CD4-positive, alpha-beta memory T cell (primary cell): ENCODE data around the gene GLB1L2. TPM values are rescaled to one million over a fixed set of nuclear protein-coding genes. Genes with fewer than 3 reads are reported as not detected.

Experiments used
- CTCF ChIA-PET: fragments of 350-600 bp; sonication (Branson Sonifier 250); formaldehyde crosslinking; loops from one replicate; lab custom pipeline; 2021; ENCODE audit warnings: inconsistent platforms; ENCODE audit not compliant: partially characterized antibody; lab: Charles Lee
- POLR2A ChIA-PET: fragments of 350-600 bp; sonication (Branson Sonifier 250); formaldehyde crosslinking; loops from one replicate; lab custom pipeline; 2021; ENCODE audit not compliant: partially characterized antibody; lab: Charles Lee
- DNase-seq, 5 donors: peaks; one replicate each; pipeline versions ENCODE4 v3.0.0 to v3.0.0-alpha.2; 2020 to 2022; ENCODE audit warnings: mixed read lengths in 1 of 5
- H3K27ac ChIP-seq: one replicate; pipeline ENCODE4 v1.7.0; 2013; ENCODE audit warnings: low read depth, low read length
- H3K27me3 ChIP-seq: 2 replicates; pipeline ENCODE4 v1.7.0; 2013; ENCODE audit warnings: mild to moderate bottlenecking, low read length, moderate library complexity; ENCODE audit not compliant: insufficient read depth
- H3K36me3 ChIP-seq: 2 replicates; pipeline ENCODE4 v1.7.0; 2013; ENCODE audit warnings: mild to moderate bottlenecking, low read length, moderate library complexity; ENCODE audit not compliant: insufficient read depth
- H3K4me1 ChIP-seq: 2 replicates; pipeline ENCODE4 v1.7.0; 2013; ENCODE audit warnings: mild to moderate bottlenecking, low read length, moderate library complexity; ENCODE audit not compliant: insufficient read depth
- H3K4me3 ChIP-seq, 2 donors: one replicate each; pipeline ENCODE4 v1.7.0; 2013; ENCODE audit warnings: low read length in 2 of 2, mild to moderate bottlenecking in 1 of 2
- H3K9me3 ChIP-seq, 2 donors: one replicate each; pipeline ENCODE4 v1.7.0; 2013; ENCODE audit warnings: low read length in 2 of 2, control low read depth in 1 of 2; ENCODE audit not compliant: control insufficient read depth in 1 of 2
- H3K27ac Mint-ChIP-seq, 7 donors: one replicate each; pipeline ENCODE4 v1.8.0; 2020 to 2021; ENCODE audit warnings: mixed read lengths in 7 of 7, mild to moderate bottlenecking in 6 of 7, inconsistent platforms in 3 of 7, moderate library complexity in 3 of 7
- H3K27me3 Mint-ChIP-seq, 2 donors: one replicate each; pipeline ENCODE4 v1.8.0; 2020 to 2021; ENCODE audit warnings: mixed read lengths in 2 of 2
- H3K36me3 Mint-ChIP-seq, 2 donors: one replicate each; pipeline ENCODE4 v1.8.0; 2020 to 2021; ENCODE audit warnings: mixed read lengths in 2 of 2, inconsistent platforms in 1 of 2, mild to moderate bottlenecking in 1 of 2
- H3K4me1 Mint-ChIP-seq, 4 donors: one replicate each; pipeline ENCODE4 v1.8.0; 2020 to 2021; ENCODE audit warnings: mixed read lengths in 4 of 4, mild to moderate bottlenecking in 1 of 4
- H3K4me3 Mint-ChIP-seq, 8 donors: one replicate each; pipeline ENCODE4 v1.8.0; 2020 to 2021; ENCODE audit warnings: mixed read lengths in 8 of 8, mild to moderate bottlenecking in 7 of 8, moderate library complexity in 6 of 8, inconsistent platforms in 3 of 8
- H3K9me3 Mint-ChIP-seq, 8 donors: one replicate each; pipeline ENCODE4 v1.8.0; 2020 to 2021; ENCODE audit warnings: mixed read lengths in 8 of 8, mild to moderate bottlenecking in 5 of 8, inconsistent platforms in 3 of 8, moderate library complexity in 1 of 8
- intact Hi-C: fragments of 100-400 bp; cut with micrococcal nuclease; formaldehyde crosslinking; loops from one replicate; pipeline ENCODE4 v1.15.1; 2023
- polyA plus RNA-seq, 2 donors: library from polyadenylated mRNA; unstranded; fragments of 300-500 nt; fragmentation: Illumina TruSeq; gene quantifications; one replicate each; pipeline ENCODE4 v1.2.3, GENCODE V29; 2021
- total RNA-seq, 2 experiments: library from RNA; stranded (reverse); gene quantifications; one replicate each; pipeline ENCODE4 v1.2.3, GENCODE V29; 2021

GLB1L2 gene
- total and polyA plus RNA-seq, 4 experiments from 2014 or later, result 0.43 to 1.5 (median 0.99) TPM

DNA sequence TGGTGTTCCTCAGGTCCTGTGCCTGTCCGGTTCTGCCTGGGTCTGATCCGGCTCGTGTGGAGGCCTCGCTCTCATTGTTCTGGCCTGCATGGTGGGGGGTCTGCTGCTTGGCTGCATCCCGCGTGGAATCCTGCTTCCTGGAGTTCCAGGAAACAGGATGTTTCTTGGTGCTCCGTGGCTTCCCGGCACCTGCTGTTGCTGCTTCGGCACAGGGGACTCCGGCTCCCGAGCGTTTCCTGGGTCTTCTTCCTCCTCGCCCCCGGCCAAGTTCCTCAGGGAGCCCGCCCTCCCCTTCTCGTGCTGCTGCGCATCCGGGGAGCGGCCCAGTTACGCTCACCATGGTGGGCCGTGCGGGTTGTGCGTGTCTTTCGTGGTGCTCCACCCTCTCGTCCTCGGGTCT lies 29.9 kb downstream of the GLB1L2 start:
- intact Hi-C loops, result no loop called here
- peak overlapping the region in 1 of 7 donors; percentile 33 for H3K27ac Mint-ChIP-seq
- H3K4me1 Mint-ChIP-seq, result peaks cover 10 to 24% (median 13%) of the 10 kb centered on the region in 4 donors
- no peaks in the 10 kb centered on the region for H3K9me3 Mint-ChIP-seq
- ChIA-PET POLR2A (no interaction called here), CTCF (no interaction called here)
- Histone ChIP-seq H3K4me3 (no peak overlapping the region), H3K9me3 (no peaks in the 10 kb centered on the region), H3K4me1 (peaks cover 7% of the 10 kb centered on the region), H3K36me3 (no peaks in the 10 kb centered on the region), H3K27me3 (no peaks in the 10 kb centered on the region), H3K27ac (no peak overlapping the region)
- peak overlapping the region in 4 of 8 donors; percentile 3 to 72 (median 30) for H3K4me3 Mint-ChIP-seq
- H3K36me3 Mint-ChIP-seq, result no peaks in the 10 kb centered on the region
- no peaks in the 10 kb centered on the region for H3K27me3 Mint-ChIP-seq
- DNase-seq, result no peak

DNA sequence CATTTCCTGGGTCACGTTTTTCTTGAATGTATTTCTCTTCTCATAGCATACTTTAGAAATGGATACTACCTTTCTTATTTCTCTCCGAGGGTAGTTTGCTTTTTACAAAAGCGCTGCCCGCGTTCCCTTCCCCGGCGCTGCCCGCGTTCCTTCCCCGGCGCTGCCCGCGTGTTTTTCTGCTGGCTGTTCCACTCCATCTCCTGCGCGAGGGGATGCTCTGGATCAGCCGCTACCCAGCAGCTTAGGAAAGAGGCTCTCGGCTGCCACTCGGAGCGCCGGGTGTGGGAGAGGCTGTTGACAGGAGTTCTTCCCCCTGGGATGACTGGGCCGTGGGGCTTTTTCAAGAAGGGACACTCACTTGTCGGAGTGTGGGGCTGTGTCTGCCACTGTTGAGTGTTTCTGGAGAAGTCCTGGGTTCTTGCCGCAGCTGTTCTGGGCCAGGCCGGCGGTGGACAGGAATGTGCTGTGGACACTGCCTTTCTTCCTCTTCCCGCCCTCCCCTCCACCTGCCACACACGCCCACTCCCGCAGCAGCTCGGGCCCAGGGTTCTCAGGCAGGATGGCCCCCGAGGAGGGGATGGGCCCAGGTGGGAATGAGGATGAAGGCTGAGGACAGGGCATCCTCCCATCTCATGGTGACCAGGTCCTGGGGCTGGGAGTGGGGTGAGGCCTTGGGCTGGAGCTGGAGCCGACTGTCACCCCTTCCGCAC lies 30.6 kb downstream of the GLB1L2 start:
- H3K36me3 Mint-ChIP-seq, result no peaks in the 10 kb centered on the region
- CTCF ChIA-PET, result no interaction called here
- no peaks in the 10 kb centered on the region for H3K9me3 Mint-ChIP-seq
- no peak for DNase-seq
- H3K4me1 Mint-ChIP-seq, result peaks cover 10 to 24% (median 13%) of the 10 kb centered on the region in 4 donors
- H3K27me3 ChIP-seq, result no peaks in the 10 kb centered on the region
- H3K27ac ChIP-seq, result no peak overlapping the region
- peak overlapping the region in 3 of 8 donors; percentile 3 to 72 (median 26) for H3K4me3 Mint-ChIP-seq
- H3K4me1 ChIP-seq, result peaks cover 7% of the 10 kb centered on the region
- H3K9me3 ChIP-seq, result no peaks in the 10 kb centered on the region
- H3K4me3 ChIP-seq, result no peak overlapping the region
- POLR2A ChIA-PET, result no interaction called here
- intact Hi-C loops, result no loop called here
- H3K27ac Mint-ChIP-seq, result peak overlapping the region in 1 of 7 donors; percentile 9
- no peaks in the 10 kb centered on the region for H3K36me3 ChIP-seq
- no peaks in the 10 kb centered on the region for H3K27me3 Mint-ChIP-seq

GRCh38 chr11:134363161-134363560 lies 31.4 kb downstream of the GLB1L2 start:
- H3K4me1 Mint-ChIP-seq, result peaks cover 10 to 24% (median 13%) of the 10 kb centered on the region in 4 donors

DNA sequence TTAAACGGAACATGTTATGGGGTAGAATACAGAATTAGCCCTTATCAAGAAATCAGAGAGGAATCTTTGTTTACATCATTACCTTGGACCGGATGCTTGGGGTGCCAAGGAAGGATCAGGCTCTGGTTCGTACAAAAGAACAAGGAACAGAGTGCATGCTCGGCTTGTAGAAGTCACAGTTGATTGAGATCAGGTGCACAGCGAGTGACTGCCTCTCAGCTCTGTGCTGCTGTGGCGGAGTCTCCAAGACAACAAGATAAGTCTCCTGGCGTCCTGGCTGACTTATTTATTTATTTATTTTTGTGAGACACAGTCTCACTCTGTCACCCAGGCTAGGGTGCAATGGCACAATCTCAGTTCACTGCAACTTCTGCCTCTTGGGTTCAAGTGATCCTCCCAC lies 31.8 kb downstream of the GLB1L2 start:
- Mint-ChIP-seq H3K27ac (no peak overlapping the region), H3K27me3 (no peaks in the 10 kb centered on the region), H3K9me3 (no peaks in the 10 kb centered on the region), H3K36me3 (no peaks in the 10 kb centered on the region), H3K4me3 (no peak overlapping the region), H3K4me1 (peaks cover 10 to 24% (median 13%) of the 10 kb centered on the region in 4 donors)
- Histone ChIP-seq H3K4me1 (peaks cover 7% of the 10 kb centered on the region), H3K9me3 (no peaks in the 10 kb centered on the region), H3K36me3 (no peaks in the 10 kb centered on the region), H3K27me3 (no peaks in the 10 kb centered on the region), H3K4me3 (no peak overlapping the region), H3K27ac (no peak overlapping the region)
- ChIA-PET POLR2A (no interaction called here), CTCF (no interaction called here)
- DNase-seq, result no peak
- intact Hi-C loops, result no loop called here

More at GRCh38 chr11:134363161-134363560, 31.4 kb downstream of the GLB1L2 start:
- Mint-ChIP-seq H3K36me3 (no peaks in the 10 kb centered on the region), H3K27me3 (no peaks in the 10 kb centered on the region), H3K4me3 (no peak overlapping the region), H3K27ac (no peak overlapping the region), H3K9me3 (no peaks in the 10 kb centered on the region)
- POLR2A ChIA-PET, result no interaction called here
- no peaks in the 10 kb centered on the region for H3K27me3 ChIP-seq
- no peak for DNase-seq
- no peaks in the 10 kb centered on the region for H3K9me3 ChIP-seq
- CTCF ChIA-PET, result no interaction called here
- peaks cover 7% of the 10 kb centered on the region for H3K4me1 ChIP-seq
- no peak overlapping the region for H3K4me3 ChIP-seq
- intact Hi-C loops, result no loop called here
- H3K36me3 ChIP-seq, result no peaks in the 10 kb centered on the region
- no peak overlapping the region for H3K27ac ChIP-seq

GRCh38 chr11:134364261-134364660 lies 32.5 kb downstream of the GLB1L2 start:
- Histone ChIP-seq H3K36me3 (no peaks in the 10 kb centered on the region), H3K4me1 (peaks cover 7% of the 10 kb centered on the region), H3K27me3 (no peaks in the 10 kb centered on the region), H3K9me3 (no peaks in the 10 kb centered on the region), H3K4me3 (no peak overlapping the region), H3K27ac (no peak overlapping the region)
- Mint-ChIP-seq H3K27ac (no peak overlapping the region), H3K4me1 (peaks cover 10 to 24% (median 13%) of the 10 kb centered on the region in 4 donors), H3K9me3 (no peaks in the 10 kb centered on the region), H3K4me3 (no peak overlapping the region), H3K36me3 (no peaks in the 10 kb centered on the region), H3K27me3 (no peaks in the 10 kb centered on the region)
- ChIA-PET CTCF (no interaction called here), POLR2A (no interaction called here)
- intact Hi-C loops, result no loop called here
- DNase-seq, result no peak

- Mint-ChIP-seq H3K9me3 (no peaks in the 10 kb centered on the region), H3K36me3 (no peaks in the 10 kb centered on the region), H3K27me3 (no peaks in the 10 kb centered on the region), H3K4me3 (no peak overlapping the region), H3K4me1 (peaks cover 5 to 18% (median 7%) of the 10 kb centered on the region in 4 donors), H3K27ac (no peak overlapping the region)
- H3K27ac ChIP-seq, result no peak overlapping the region
- H3K36me3 ChIP-seq, result no peaks in the 10 kb centered on the region
- intact Hi-C loops, result no loop called here
- ChIA-PET POLR2A (no interaction called here), CTCF (interaction anchor here (1.4 kb wide), 1 partner anchor 141 kb away, joined by 4 read pairs; the partner anchor contains the start of genes NCAPD3 and VPS26B)
- peaks cover 2% of the 10 kb centered on the region for H3K4me1 ChIP-seq
- H3K27me3 ChIP-seq, result no peaks in the 10 kb centered on the region
- no peaks in the 10 kb centered on the region for H3K9me3 ChIP-seq
- H3K4me3 ChIP-seq, result no peak overlapping the region
- DNase-seq, result no peak
Measured at GRCh38 chr11:134365011-134365925, 33.5 kb downstream of the GLB1L2 start.

DNA sequence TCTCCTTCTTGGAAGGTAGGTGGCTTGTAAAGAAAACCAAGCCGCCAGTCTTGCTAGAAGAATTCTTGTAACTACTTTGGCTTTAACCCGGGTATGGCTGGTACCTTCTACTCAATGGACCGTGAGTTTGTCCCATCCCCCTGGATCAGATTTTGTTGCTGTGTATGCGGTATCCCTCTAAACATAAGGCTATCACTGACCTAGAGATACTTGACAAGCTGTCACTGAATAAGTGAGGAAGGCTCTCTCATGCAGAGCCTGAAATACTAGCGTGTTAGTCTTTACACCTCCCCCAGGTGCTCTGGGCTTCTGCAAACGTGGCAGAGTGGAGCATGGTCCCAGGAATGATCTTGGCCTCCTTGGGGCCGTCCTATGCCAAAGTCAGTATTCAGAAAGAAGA lies 34.5 kb downstream of the GLB1L2 start:
- Histone ChIP-seq H3K4me3 (no peak overlapping the region), H3K27me3 (no peaks in the 10 kb centered on the region), H3K4me1 (no peaks in the 10 kb centered on the region), H3K27ac (no peak overlapping the region), H3K36me3 (no peaks in the 10 kb centered on the region), H3K9me3 (no peaks in the 10 kb centered on the region)
- H3K27ac Mint-ChIP-seq, result no peak overlapping the region
- DNase-seq, result no peak
- intact Hi-C loops, result no loop called here
- H3K36me3 Mint-ChIP-seq, result no peaks in the 10 kb centered on the region
- POLR2A ChIA-PET, result no interaction called here
- no peaks in the 10 kb centered on the region for H3K27me3 Mint-ChIP-seq
- H3K4me1 Mint-ChIP-seq, result peaks cover 4 to 9% (median 7%) of the 10 kb centered on the region in 4 donors
- CTCF ChIA-PET, result interaction anchor here (1.4 kb wide), 1 partner anchor 142 kb away, joined by 4 read pairs; the partner anchor contains the start of genes NCAPD3 and VPS26B
- H3K4me3 Mint-ChIP-seq, result no peak overlapping the region
- no peaks in the 10 kb centered on the region for H3K9me3 Mint-ChIP-seq
